ENCODE measurements around the gene SELENOP. TPM values are rescaled to one million over a fixed set of nuclear protein-coding genes. Genes with fewer than 3 reads are reported as not detected.

SELENOP gene
- total RNA-seq, 4 donors from 2014 or later, result 79.2 to 489 (median 247) TPM

DNA sequence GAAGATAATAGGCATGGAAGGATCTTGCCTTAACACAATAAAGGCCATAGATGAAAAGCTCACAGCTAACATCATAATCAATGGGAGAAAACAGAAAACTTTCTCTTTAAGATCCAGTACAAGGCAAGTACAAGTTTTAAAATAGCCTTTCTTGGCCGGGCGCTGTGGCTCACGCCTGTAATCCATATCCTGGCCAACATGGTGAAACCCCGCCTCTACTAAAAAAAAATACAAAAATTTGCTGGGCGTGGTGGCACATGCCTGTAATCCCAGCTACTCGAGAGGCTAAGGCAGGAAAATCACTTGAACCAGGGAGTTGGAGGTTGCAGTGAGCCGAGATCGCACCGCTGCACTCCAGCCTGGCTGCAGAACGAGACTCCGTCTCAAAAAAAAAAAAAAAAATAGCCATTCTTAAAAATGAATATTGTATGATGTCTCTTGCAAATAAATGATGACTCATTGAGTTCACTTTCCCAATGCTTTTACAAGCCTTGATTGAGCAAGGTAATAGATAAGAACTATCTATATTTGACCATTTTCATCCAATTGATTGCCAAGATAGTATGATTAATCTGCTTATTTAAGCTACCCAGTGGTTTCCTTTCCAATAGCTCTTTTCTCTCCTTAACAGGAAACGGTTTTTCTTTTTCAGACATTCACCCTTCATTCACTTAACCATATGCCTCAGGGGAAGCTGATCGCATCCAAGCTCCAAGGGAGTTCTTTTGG lies 39.3 kb downstream of the SELENOP start:
- Histone ChIP-seq H3K9me3 (no peaks in the 10 kb centered on the region), H3K27me3 (peaks cover 16% of the 10 kb centered on the region), H3K36me3 (no peaks in the 10 kb centered on the region), H3K27ac (no peak overlapping the region), H3K4me1 (no peaks in the 10 kb centered on the region), H3K4me3 (no peak overlapping the region)
- no peak for ATAC-seq
- WGBS, 2 donors (ENCODE audit: low coverage in 1 of 2), result 54 to 65% methylated on average over 9 to 11 of the region's 13 CpGs
- TF ChIP-seq, protein P1, sequence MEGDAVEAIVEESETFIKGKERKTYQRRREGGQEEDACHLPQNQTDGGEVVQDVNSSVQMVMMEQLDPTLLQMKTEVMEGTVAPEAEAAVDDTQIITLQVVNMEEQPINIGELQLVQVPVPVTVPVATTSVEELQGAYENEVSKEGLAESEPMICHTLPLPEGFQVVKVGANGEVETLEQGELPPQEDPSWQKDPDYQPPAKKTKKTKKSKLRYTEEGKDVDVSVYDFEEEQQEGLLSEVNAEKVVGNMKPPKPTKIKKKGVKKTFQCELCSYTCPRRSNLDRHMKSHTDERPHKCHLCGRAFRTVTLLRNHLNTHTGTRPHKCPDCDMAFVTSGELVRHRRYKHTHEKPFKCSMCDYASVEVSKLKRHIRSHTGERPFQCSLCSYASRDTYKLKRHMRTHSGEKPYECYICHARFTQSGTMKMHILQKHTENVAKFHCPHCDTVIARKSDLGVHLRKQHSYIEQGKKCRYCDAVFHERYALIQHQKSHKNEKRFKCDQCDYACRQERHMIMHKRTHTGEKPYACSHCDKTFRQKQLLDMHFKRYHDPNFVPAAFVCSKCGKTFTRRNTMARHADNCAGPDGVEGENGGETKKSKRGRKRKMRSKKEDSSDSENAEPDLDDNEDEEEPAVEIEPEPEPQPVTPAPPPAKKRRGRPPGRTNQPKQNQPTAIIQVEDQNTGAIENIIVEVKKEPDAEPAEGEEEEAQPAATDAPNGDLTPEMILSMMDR (IDR thresholded peaks at IDR 0.05), result no peak
- no peak for TF ChIP-seq EP300 (IDR thresholded peaks at IDR 0.05)
- TF ChIP-seq POLR2AphosphoS5 (IDR thresholded peaks at IDR 0.05), result no peak
- TF ChIP-seq POLR2A (IDR thresholded peaks at IDR 0.05), result no peak

DNA sequence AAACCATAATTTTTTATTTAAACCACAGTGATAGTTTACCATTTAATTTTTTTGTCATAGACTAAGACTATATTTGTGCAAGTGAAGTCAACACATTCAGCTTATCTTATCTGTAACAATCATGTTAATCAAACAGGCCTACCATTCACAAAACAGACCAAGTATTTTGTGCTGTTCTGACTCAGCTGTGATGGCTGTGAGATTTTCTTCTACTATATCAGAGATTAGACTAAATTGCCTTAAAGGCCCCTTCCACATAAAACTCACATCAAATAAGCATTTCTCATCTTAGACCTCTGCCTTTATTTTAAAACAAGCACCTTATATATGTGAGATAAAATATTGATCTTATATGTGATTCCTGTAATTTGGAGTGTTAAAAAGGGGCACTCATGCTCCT lies 41.7 kb downstream of the SELENOP start:
- Histone ChIP-seq H3K36me3 (no peaks in the 10 kb centered on the region), H3K27me3 (peaks cover 16% of the 10 kb centered on the region), H3K27ac (no peak overlapping the region), H3K4me1 (no peaks in the 10 kb centered on the region), H3K9me3 (no peaks in the 10 kb centered on the region), H3K4me3 (no peak overlapping the region)
- TF ChIP-seq EP300 (IDR thresholded peaks at IDR 0.05), result no peak
- no peak for TF ChIP-seq POLR2AphosphoS5 (IDR thresholded peaks at IDR 0.05)
- no peak for TF ChIP-seq POLR2A (IDR thresholded peaks at IDR 0.05)
- TF ChIP-seq, protein P1 (IDR thresholded peaks at IDR 0.05), result no peak
- no peak for ATAC-seq

DNA sequence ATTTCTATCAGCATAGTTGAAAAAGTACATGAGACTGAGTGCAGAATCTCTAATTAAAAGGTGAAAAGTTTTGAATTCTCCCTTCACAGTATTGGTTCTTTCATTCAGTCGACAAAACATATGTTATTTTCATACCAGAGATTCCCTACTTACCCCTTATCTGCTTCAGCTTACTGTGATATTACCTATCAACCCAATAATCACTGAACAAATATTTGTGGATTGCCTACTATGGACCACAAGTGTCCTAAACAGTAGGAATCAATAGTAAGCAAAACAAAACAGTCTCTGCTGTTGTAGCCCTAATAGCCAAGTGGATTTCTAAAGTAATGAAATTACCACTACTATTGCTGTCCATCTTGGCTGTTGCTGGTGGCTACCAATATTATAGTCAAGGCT lies 43.6 kb downstream of the SELENOP start:
- no peak overlapping the region for H3K4me3 ChIP-seq
- peaks cover 16% of the 10 kb centered on the region for H3K27me3 ChIP-seq
- H3K9me3 ChIP-seq, result no peaks in the 10 kb centered on the region
- no peaks in the 10 kb centered on the region for H3K36me3 ChIP-seq
- 33 to 45% methylated on average over 1 of the region's 1 CpG for WGBS, 2 donors (ENCODE audit: low coverage in 1 of 2)
- TF ChIP-seq, protein P1 (IDR thresholded peaks at IDR 0.05), result no peak
- H3K27ac ChIP-seq, result no peak overlapping the region
- no peaks in the 10 kb centered on the region for H3K4me1 ChIP-seq
- ATAC-seq, result no peak

DNA sequence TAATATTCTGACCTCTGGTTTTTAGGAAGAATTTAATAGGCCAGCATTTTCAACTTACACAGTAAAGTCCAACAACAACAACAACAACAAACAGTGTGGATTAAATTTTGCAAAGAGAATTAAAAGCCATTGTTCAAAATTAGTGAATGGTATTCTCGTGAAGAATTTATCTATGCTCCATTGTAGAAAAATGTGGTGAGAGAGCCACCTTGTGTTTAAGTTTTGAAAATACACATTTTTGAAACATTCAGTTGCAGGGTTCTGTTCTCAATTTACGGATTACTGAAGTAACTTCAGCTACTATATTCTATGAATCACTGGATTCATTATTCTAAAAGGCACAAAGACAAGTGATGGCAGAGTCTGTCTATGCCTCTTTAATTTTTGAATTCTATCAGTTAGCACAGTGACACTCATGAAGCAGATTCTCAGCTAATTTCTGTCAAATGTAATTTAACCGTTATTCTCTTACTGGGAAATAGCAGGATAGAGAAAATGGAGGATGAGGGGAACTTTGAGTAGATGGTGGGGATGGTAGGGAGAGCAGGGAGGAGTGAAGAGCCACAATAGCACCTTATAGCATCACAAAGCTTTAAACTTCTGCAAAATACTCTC lies 44.1 kb downstream of the SELENOP start:
- 24 to 27% methylated on average over 3 of the region's 3 CpGs for WGBS, 2 donors (ENCODE audit: low coverage in 1 of 2)
- no peak for ATAC-seq

More for the DNA sequence above, 44.1 kb downstream of the SELENOP start:
- peaks cover 16% of the 10 kb centered on the region for H3K27me3 ChIP-seq
- no peaks in the 10 kb centered on the region for H3K4me1 ChIP-seq
- H3K27ac ChIP-seq, result no peak overlapping the region
- no peak overlapping the region for H3K4me3 ChIP-seq
- H3K36me3 ChIP-seq, result no peaks in the 10 kb centered on the region
- H3K9me3 ChIP-seq, result no peaks in the 10 kb centered on the region
- TF ChIP-seq, protein P1 (IDR thresholded peaks at IDR 0.05), result peak in 3 of 4 experiments; percentile 57 to 73 (median 58)
- no peak for TF ChIP-seq EP300 (IDR thresholded peaks at IDR 0.05)
- no peak for TF ChIP-seq POLR2AphosphoS5 (IDR thresholded peaks at IDR 0.05)
